Lung (tissue), 12 donors: Measurements from ENCODE around the gene RPGRIP1. TPM values are rescaled to one million over a fixed set of nuclear protein-coding genes. Genes with fewer than 3 reads are reported as not detected.

ENCODE experiments used
- ATAC-seq: fragments of 200-7000 bp; cut with Tn5 transposase; one replicate; pipeline ENCODE4 v1.9.1; 2020; ENCODE audit warnings: moderate number of reproducible peaks; ENCODE audit not compliant: insufficient read depth, low FRiP score
- DNase-seq, 3 donors: peaks; one replicate each; pipeline ENCODE4 v3.0.0-alpha.2; 2013 to 2017
- H3K27ac ChIP-seq, 2 donors: one replicate each; pipeline ENCODE4 v1.5.1; 2013; ENCODE audit warnings: mild to moderate bottlenecking in 2 of 2, moderate library complexity in 2 of 2, control low read depth in 1 of 2, inconsistent platforms in 1 of 2, low read depth in 1 of 2, low read length in 1 of 2
- H3K27me3 ChIP-seq, 3 donors: one replicate each; pipeline ENCODE4 v1.5.1; 2013; ENCODE audit warnings: low read length in 2 of 3; ENCODE audit not compliant: control insufficient read depth in 3 of 3, insufficient read depth in 3 of 3
- H3K36me3 ChIP-seq, 4 donors: one replicate each; pipeline ENCODE4 v1.5.1; 2013; ENCODE audit warnings: low read length in 4 of 4, mild to moderate bottlenecking in 1 of 4, moderate library complexity in 1 of 4; ENCODE audit not compliant: control insufficient read depth in 4 of 4, insufficient read depth in 4 of 4
- H3K4me1 ChIP-seq, 5 donors: one replicate each; pipeline ENCODE4 v1.5.1; 2013; ENCODE audit warnings: low read length in 5 of 5, mild to moderate bottlenecking in 2 of 5, moderate library complexity in 1 of 5; ENCODE audit not compliant: control insufficient read depth in 5 of 5, insufficient read depth in 5 of 5
- H3K4me3 ChIP-seq: one replicate; pipeline ENCODE4 v1.5.1; 2013; ENCODE audit warnings: mild to moderate bottlenecking, control low read depth, moderate library complexity
- H3K9ac ChIP-seq, 2 donors: one replicate each; pipeline ENCODE4 v1.5.1; 2013; ENCODE audit warnings: low read length in 2 of 2, control low read depth in 1 of 2; ENCODE audit not compliant: insufficient read depth in 1 of 2
- H3K9me3 ChIP-seq, 4 donors: one replicate each; pipeline ENCODE4 v1.5.1; 2013; ENCODE audit warnings: low read length in 3 of 4, mild to moderate bottlenecking in 1 of 4, moderate library complexity in 1 of 4; ENCODE audit not compliant: control insufficient read depth in 4 of 4, insufficient read depth in 3 of 4
- WGBS, 2 donors: extraction: QIAGEN DNeasy Blood & Tissue Kit; methylation state at CpG; one replicate each; pipeline ENCODE4 v1.1.7; 2013; 5-methylcytosine and 5-hydroxymethylcytosine counted together
- polyA plus RNA-seq, 2 donors: library from polyadenylated mRNA; stranded (reverse); fragments of 200-250 nt; gene quantifications; one replicate each; pipeline ENCODE4 v1.2.1, GENCODE V29; 2013
- total RNA-seq, 2 donors: library from RNA; depleted of rRNA in 1 of 2; stranded (reverse); fragments of >200 nt in 1 of 2; gene quantifications; one replicate each; pipeline ENCODE4 v1.2.1, GENCODE V29; 2014 to 2021
- TF ChIP-seq, protein P1 (sequence below): IDR thresholded peaks from 2 replicates; pipeline ENCODE4 v1.5.1; 2012; ENCODE audit warnings: mild to moderate bottlenecking; ENCODE audit errors: control extremely low read depth, extremely low read depth
- donor health status: control.
- donor health status: control.
- donor health status: Bipolar disorder and iron deficiency.
- donor health status: healthy.
- donor health status: DM: yes; HTN: yes; CAD: no.

Gene RPGRIP1
- total and polyA plus RNA-seq, 4 donors, result 0.33 to 0.65 (median 0.51) TPM

DNA sequence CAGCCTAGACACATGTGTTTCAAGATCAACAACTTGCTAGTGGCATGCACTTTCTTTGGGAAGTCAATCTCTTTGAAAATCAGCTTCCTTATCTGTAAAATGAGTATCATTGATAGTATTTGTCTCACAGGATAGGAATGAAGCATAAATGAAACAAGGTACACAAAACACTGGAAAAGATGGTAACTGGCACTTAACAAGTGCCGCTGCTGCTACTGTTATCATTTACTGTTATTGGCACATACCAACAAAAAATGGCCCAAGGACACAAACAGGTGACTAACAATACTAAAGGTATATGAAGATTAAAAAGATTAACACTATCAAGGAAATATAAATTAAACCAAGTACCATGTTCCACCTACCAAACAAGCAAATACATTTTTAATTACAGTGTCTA, 31.5 kb upstream of the RPGRIP1 start:
- H3K36me3 ChIP-seq, result peaks cover 9 to 45% (median 23%) of the 10 kb centered on the region in 4 donors
- ATAC-seq (no peak), DNase-seq (no peak)
- H3K4me3 ChIP-seq, result no peak overlapping the region
- TF ChIP-seq, protein P1, sequence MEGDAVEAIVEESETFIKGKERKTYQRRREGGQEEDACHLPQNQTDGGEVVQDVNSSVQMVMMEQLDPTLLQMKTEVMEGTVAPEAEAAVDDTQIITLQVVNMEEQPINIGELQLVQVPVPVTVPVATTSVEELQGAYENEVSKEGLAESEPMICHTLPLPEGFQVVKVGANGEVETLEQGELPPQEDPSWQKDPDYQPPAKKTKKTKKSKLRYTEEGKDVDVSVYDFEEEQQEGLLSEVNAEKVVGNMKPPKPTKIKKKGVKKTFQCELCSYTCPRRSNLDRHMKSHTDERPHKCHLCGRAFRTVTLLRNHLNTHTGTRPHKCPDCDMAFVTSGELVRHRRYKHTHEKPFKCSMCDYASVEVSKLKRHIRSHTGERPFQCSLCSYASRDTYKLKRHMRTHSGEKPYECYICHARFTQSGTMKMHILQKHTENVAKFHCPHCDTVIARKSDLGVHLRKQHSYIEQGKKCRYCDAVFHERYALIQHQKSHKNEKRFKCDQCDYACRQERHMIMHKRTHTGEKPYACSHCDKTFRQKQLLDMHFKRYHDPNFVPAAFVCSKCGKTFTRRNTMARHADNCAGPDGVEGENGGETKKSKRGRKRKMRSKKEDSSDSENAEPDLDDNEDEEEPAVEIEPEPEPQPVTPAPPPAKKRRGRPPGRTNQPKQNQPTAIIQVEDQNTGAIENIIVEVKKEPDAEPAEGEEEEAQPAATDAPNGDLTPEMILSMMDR, result no peak
- H3K9me3 ChIP-seq, result no peaks in the 10 kb centered on the region
- peaks cover 0 to 7% (median 6%) of the 10 kb centered on the region in 5 donors for H3K4me1 ChIP-seq
- H3K27ac ChIP-seq, result no peak overlapping the region
- no peak overlapping the region for H3K9ac ChIP-seq
- no peaks in the 10 kb centered on the region for H3K27me3 ChIP-seq
- WGBS, 2 donors, result 81 to 94% methylated on average over 1 of the region's 1 CpG

DNA sequence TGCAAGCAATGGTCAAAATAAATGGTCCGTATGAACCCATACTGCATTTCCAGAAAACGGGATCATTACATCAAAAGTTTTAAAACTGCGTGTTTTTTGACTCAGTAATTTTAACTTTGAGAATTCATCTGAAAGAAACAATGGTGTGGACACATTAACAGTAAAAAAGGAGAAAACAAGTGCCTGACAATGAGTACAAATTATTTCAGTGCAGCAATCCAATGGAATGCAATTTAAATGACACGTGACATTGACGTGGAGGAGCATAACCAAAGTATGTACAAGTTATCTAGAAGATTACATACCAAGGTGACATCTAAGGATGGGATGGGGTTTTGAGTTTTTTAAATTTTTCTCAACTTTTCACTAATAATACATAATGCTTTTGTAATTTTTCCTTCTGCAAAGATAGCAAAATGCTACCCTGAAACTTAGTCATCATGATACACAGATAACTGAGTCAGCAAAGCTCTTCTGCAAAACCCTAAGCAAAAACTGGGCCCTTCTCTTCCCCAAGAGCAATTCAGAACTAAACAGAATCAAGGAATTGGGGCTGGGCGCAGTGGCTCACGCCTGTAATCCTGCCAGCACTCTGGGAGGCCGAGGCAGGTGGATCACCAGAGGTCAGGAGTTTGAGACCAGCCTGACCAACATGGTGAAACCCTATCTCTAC, 31.0 kb upstream of the RPGRIP1 start:
- WGBS, 2 donors, result 95 to 96% methylated on average over 8 of the region's 8 CpGs
- no peak overlapping the region for H3K27ac ChIP-seq
- no peak overlapping the region for H3K9ac ChIP-seq
- H3K36me3 ChIP-seq, result peaks cover 9 to 45% (median 24%) of the 10 kb centered on the region in 4 donors
- H3K4me3 ChIP-seq, result no peak overlapping the region
- ATAC-seq, result no peak
- DNase-seq, result no peak
- peaks cover 0 to 7% (median 6%) of the 10 kb centered on the region in 5 donors for H3K4me1 ChIP-seq
- H3K27me3 ChIP-seq, result no peaks in the 10 kb centered on the region
- H3K9me3 ChIP-seq, result no peaks in the 10 kb centered on the region
- TF ChIP-seq, protein P1, result no peak

- DNase-seq (no peak), ATAC-seq (no peak)
- TF ChIP-seq, protein P1, result no peak
- Histone ChIP-seq H3K4me3 (no peak overlapping the region), H3K36me3 (peaks cover 11 to 37% (median 23%) of the 10 kb centered on the region in 4 donors), H3K27me3 (no peaks in the 10 kb centered on the region), H3K27ac (no peak overlapping the region), H3K9me3 (no peaks in the 10 kb centered on the region), H3K4me1 (peaks cover 0 to 10% (median 6%) of the 10 kb centered on the region in 5 donors), H3K9ac (no peak overlapping the region)
- 97% methylated on average over 5 of the region's 5 CpGs for WGBS, 2 donors
Measured at GRCh38 chr14:21251215-21251614, 28.7 kb upstream of the RPGRIP1 start.

DNA sequence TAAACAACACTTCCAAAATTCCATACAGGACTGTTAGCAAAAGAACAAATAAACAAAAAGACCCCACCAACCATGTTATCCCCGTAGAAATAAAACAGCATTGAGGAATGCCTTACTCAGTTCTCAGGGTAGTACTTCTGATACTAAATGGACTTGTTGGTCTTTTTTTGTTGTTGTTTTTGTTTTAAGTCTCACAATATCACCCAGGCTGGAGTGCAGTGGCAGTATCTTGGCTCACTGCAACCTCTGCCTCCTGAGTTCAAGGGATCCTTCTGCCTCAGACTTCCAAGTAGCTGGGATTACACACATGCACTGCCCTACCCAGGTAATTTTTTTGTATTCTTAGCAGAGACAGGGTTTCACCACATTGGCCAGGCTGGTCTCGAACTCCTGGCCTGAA, 27.7 kb upstream of the RPGRIP1 start:
- 86 to 89% methylated on average over 2 of the region's 2 CpGs for WGBS, 2 donors
- ATAC-seq (no peak), DNase-seq (no peak)
- Histone ChIP-seq H3K27ac (no peak overlapping the region), H3K36me3 (peaks cover 14 to 44% (median 28%) of the 10 kb centered on the region in 4 donors), H3K4me3 (no peak overlapping the region), H3K27me3 (no peaks in the 10 kb centered on the region), H3K4me1 (peaks cover 0 to 13% (median 4%) of the 10 kb centered on the region in 5 donors), H3K9ac (no peak overlapping the region), H3K9me3 (no peaks in the 10 kb centered on the region)
- TF ChIP-seq, protein P1, result no peak
